Measurements from ENCODE around the gene HDDC2. TPM values are rescaled to one million over a fixed set of nuclear protein-coding genes. Genes with fewer than 3 reads are reported as not detected.

The HDDC2 gene
- total RNA-seq, 1 experiment from 2014 or later: 55.2 TPM

- H3K9me3 ChIP-seq (ENCODE audit: insufficient read depth, low read depth): no peaks in the 10 kb centered on the region
- no peaks in the 10 kb centered on the region for H3K27me3 ChIP-seq (ENCODE audit: insufficient read depth, low read depth)
- no peak overlapping the region for H3K27ac ChIP-seq
- H3K36me3 ChIP-seq (ENCODE audit: low read depth): no peaks in the 10 kb centered on the region
- no peaks in the 10 kb centered on the region; the same call in 1 of the 2 replicates for H3F3A ChIP-seq (ENCODE audit: insufficient read depth, low read depth)
- H4K20me1 ChIP-seq (ENCODE audit: insufficient read depth): no peaks in the 10 kb centered on the region
- no peaks in the 10 kb centered on the region for H3K79me2 ChIP-seq (ENCODE audit: low read depth)
- CTCF ChIA-PET: interaction anchor here (0.6 to 0.8 kb wide), 2 partner anchors 197 to 456 kb away, joined by 4 read pairs; no protein-coding TSS in a partner anchor
- no peak overlapping the region for H3K4me2 ChIP-seq
- H3K4me3 ChIP-seq: no peak overlapping the region
- no peak overlapping the region for H2AFZ ChIP-seq
- H3K9me2 ChIP-seq (ENCODE audit: insufficient read depth): no peaks in the 10 kb centered on the region
- DNase-seq: peak; percentile 20 to 64
- TF ChIP-seq EZH2 (IDR thresholded peaks at IDR 0.05; ENCODE audit: low read depth) (no peak), CTCF (conservative IDR thresholded peaks at IDR 0.05) (peak; percentile 97)
- H3K4me1 ChIP-seq (replicated peaks; ENCODE audit: insufficient read depth): peaks cover 13% of the 10 kb centered on the region
- POLR2A ChIA-PET (ENCODE audit: unreplicated experiment): no interaction called here
- BruUV-seq (replicated peaks): no TSS peak
- intact Hi-C loops (cut with micrococcal nuclease; ENCODE audit: unreplicated experiment): loop anchor here (1.0 to 2.0 kb wide), 2 partner anchors 118 to 441 kb away; no protein-coding TSS in a partner anchor
These were observed 9.4 kb upstream of the HDDC2 start for GRCh38 chr6:125310994-125311649.

- ChIA-PET CTCF (interaction anchor here (0.5 kb wide), 1 partner anchor 482 kb away, joined by 3 read pairs; no protein-coding TSS in a partner anchor), POLR2A (ENCODE audit: unreplicated experiment) (no interaction called here)
- no TSS peak for BruUV-seq (replicated peaks)
- Histone ChIP-seq H3K27me3 (ENCODE audit: insufficient read depth, low read depth) (no peaks in the 10 kb centered on the region), H2AFZ (no peak overlapping the region), H3K4me1 (replicated peaks; ENCODE audit: insufficient read depth) (peaks cover 8% of the 10 kb centered on the region), H3K79me2 (ENCODE audit: low read depth) (no peaks in the 10 kb centered on the region), H3K4me3 (no peak overlapping the region), H3K36me3 (ENCODE audit: low read depth) (no peaks in the 10 kb centered on the region), H3K9me3 (ENCODE audit: insufficient read depth, low read depth) (no peaks in the 10 kb centered on the region), H3K9me2 (ENCODE audit: insufficient read depth) (no peaks in the 10 kb centered on the region), H3K27ac (no peak overlapping the region), H4K20me1 (ENCODE audit: insufficient read depth) (no peaks in the 10 kb centered on the region), H3K4me2 (no peak overlapping the region), H3F3A (ENCODE audit: insufficient read depth, low read depth) (no peaks in the 10 kb centered on the region; the same call in 1 of the 2 replicates)
- intact Hi-C loops (cut with micrococcal nuclease; ENCODE audit: unreplicated experiment): loop anchor here (1.0 to 10.0 kb wide), 2 partner anchors 155 to 343 kb away; partner anchors contain the start of genes RNF217 and TPD52L1
- DNase-seq: no peak
- TF ChIP-seq CTCF (conservative IDR thresholded peaks at IDR 0.05) (no peak), EZH2 (IDR thresholded peaks at IDR 0.05; ENCODE audit: low read depth) (no peak)
These were observed 6.3 kb upstream of the HDDC2 start for GRCh38 chr6:125307964-125308615.

GRCh38 chr6:125307150-125307838, 5.5 kb upstream of the HDDC2 start:
- no peak overlapping the region for H2AFZ ChIP-seq
- H3K4me2 ChIP-seq: no peak overlapping the region
- no peaks in the 10 kb centered on the region for H3K27me3 ChIP-seq (ENCODE audit: insufficient read depth, low read depth)
- BruUV-seq (replicated peaks): no TSS peak
- H3K36me3 ChIP-seq (ENCODE audit: low read depth): no peaks in the 10 kb centered on the region
- H3K9me3 ChIP-seq (ENCODE audit: insufficient read depth, low read depth): no peaks in the 10 kb centered on the region
- no peak overlapping the region for H3K4me3 ChIP-seq
- H3F3A ChIP-seq (ENCODE audit: insufficient read depth, low read depth): peaks cover 5% of the 10 kb centered on the region; the same call in 1 of the 2 replicates
- no peak overlapping the region for H3K27ac ChIP-seq
- H3K79me2 ChIP-seq (ENCODE audit: low read depth): no peaks in the 10 kb centered on the region
- DNase-seq: peak in 1 of 2 experiments; percentile 64
- H3K9me2 ChIP-seq (ENCODE audit: insufficient read depth): no peaks in the 10 kb centered on the region
- H3K4me1 ChIP-seq (replicated peaks; ENCODE audit: insufficient read depth): peaks cover 8% of the 10 kb centered on the region
- intact Hi-C loops (cut with micrococcal nuclease; ENCODE audit: unreplicated experiment): loop anchor here (1.0 to 10.0 kb wide), 2 partner anchors 154 to 342 kb away; partner anchors contain the start of genes RNF217 and TPD52L1
- no peak for TF ChIP-seq EZH2 (IDR thresholded peaks at IDR 0.05; ENCODE audit: low read depth)
- TF ChIP-seq CTCF (conservative IDR thresholded peaks at IDR 0.05): no peak
- no peaks in the 10 kb centered on the region for H4K20me1 ChIP-seq (ENCODE audit: insufficient read depth)
- ChIA-PET POLR2A (ENCODE audit: unreplicated experiment) (no interaction called here), CTCF (no interaction called here)

Data from PC-9 (cell line).